ENCODE data around the gene VWC2L.

- TF ChIP-seq EZH2 (IDR thresholded peaks at IDR 0.05; ENCODE audit: borderline replicate concordance, insufficient read depth, low read depth, low read length, poor library complexity, severe bottlenecking) (no peak), CTCF (IDR thresholded peaks at IDR 0.05) (no peak)
Observed at GRCh38 chr2:214382229-214382628, 28.6 kb upstream of the VWC2L start.

All from B cell (primary cell).